Measurements from ENCODE around the gene UBE2L5.
A peak's percentile ranks its signal among the peaks of the same experiment; 100 is the strongest.

UBE2L5 gene

GRCh38 chr13:30406779-30407416 is 15.4 kb upstream of the UBE2L5 start:
- DNase-seq, result no peak

- peak; percentile 94 for DNase-seq
Measured at GRCh38 chr13:30408319-30409101, 13.8 kb upstream of the UBE2L5 start.

- no peak for DNase-seq
Measured at GRCh38 chr13:30409886-30410704, 12.2 kb upstream of the UBE2L5 start.

- DNase-seq, result no peak
Measured at GRCh38 chr13:30410705-30411125, 11.6 kb upstream of the UBE2L5 start.

- no peak for DNase-seq
Measured at GRCh38 chr13:30412346-30412745, 9.9 kb upstream of the UBE2L5 start.

- DNase-seq, result no peak
Measured at GRCh38 chr13:30413842-30414241, 8.5 kb upstream of the UBE2L5 start.

GRCh38 chr13:30415430-30416030 is 6.8 kb upstream of the UBE2L5 start:
- DNase-seq, result no peak

- no peak for DNase-seq
Measured at GRCh38 chr13:30416471-30416870, 5.8 kb upstream of the UBE2L5 start.

- no peak for DNase-seq
Measured at GRCh38 chr13:30418075-30418716, 4.1 kb upstream of the UBE2L5 start.

- DNase-seq, result no peak
Measured at GRCh38 chr13:30418717-30419459, 3.4 kb upstream of the UBE2L5 start.

- DNase-seq, result peak; percentile 30
Measured at GRCh38 chr13:30421093-30422053, 920 bp upstream of the UBE2L5 start.

GRCh38 chr13:30423891-30424290 is 1.6 kb downstream of the UBE2L5 start:
- DNase-seq, result no peak

- DNase-seq, result no peak
Measured at GRCh38 chr13:30429235-30429634, 6.9 kb downstream of the UBE2L5 start.

GRCh38 chr13:30429721-30430694 is 7.7 kb downstream of the UBE2L5 start:
- peak; percentile 50 for DNase-seq

- DNase-seq, result no peak
Measured at GRCh38 chr13:30431269-30431940, 9.1 kb downstream of the UBE2L5 start.

GRCh38 chr13:30435911-30436451 is 13.7 kb downstream of the UBE2L5 start:
- no peak for DNase-seq

- no peak for DNase-seq
Measured at GRCh38 chr13:30437177-30437576, 14.9 kb downstream of the UBE2L5 start.

- DNase-seq, result no peak
Measured at GRCh38 chr13:30438286-30438685, 16.0 kb downstream of the UBE2L5 start.

Measured in activated naive CD4-positive, alpha-beta T cell treated with anti-CD3 and anti-CD28 coated beads, Interleukin-2, amount 50 U/mL, for 16 hours (primary cell).